Testis (tissue), 2 donors: ENCODE results near the gene BTBD10.

ENCODE experiments used
- CTCF ChIP-seq, 3 experiments: fragments of 450-650 bp in 2 of 3; fragments of 200-600 bp in 1 of 3; sonication (generic) in 1 of 3; IDR thresholded peaks; one replicate each; pipeline ENCODE4 v1.5.1; 2016 to 2019; ENCODE audit warnings: antibody characterized with exemption in 3 of 3, mild to moderate bottlenecking in 2 of 3, moderate library complexity in 1 of 3
- POLR2A ChIP-seq: fragments of 450-650 bp; IDR thresholded peaks from one replicate; pipeline ENCODE4 v1.6.1; 2017; ENCODE audit warnings: antibody characterized with exemption, mild to moderate bottlenecking, moderate library complexity

GRCh38 chr11:13366266-13367026 is 96.6 kb downstream of the BTBD10 start:
- no peak for TF ChIP-seq POLR2A
- TF ChIP-seq CTCF (IDR thresholded peaks at IDR 0.05), result no peak
